Anterior cingulate cortex (tissue), 58 donors: ENCODE data around the gene GRXCR2.
A peak's percentile ranks its signal among the peaks of the same experiment; 100 is the strongest.
"Not testable (repeated sequence)": the region's sequence is repeated elsewhere in the genome, so short reads cannot be mapped to it uniquely, and the experiment has no call there.

ENCODE experiments used
- DNase-seq, 58 donors: peaks; one replicate each; lab custom pipeline; 2025; lab: John Stamatoyannopoulos, UW

Gene GRXCR2

DNA sequence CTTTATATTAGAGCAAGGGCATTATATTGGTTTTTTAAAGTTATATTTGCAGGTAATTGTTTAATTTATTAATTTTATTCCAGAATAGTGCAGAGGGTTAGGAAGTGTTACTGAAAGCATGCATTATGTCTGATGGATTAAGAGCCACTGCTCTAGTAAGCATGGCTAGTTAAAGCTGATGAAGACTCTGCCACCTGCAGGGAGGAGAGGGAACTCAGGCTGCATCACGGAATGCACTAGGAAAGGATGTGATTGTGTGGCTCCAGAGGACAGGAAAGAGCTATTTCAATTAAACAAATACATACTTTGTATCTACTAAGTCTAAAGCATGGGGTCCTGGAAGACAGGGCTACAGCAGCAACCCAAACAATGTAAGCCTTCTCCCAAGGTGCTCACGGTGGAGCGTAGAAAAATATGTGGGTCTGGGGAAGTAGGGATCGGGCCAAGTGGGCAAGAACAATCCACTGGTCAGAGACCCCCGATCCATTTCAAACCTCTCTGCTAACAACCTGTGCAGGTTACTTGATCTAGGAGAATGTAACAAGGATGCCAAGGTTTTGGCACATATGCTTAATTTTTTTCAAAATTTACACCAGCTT, 15.3 kb upstream of the GRXCR2 start:
- peak in 7 of 58 donors; percentile 0 to 8 (median 1) for DNase-seq

DNA sequence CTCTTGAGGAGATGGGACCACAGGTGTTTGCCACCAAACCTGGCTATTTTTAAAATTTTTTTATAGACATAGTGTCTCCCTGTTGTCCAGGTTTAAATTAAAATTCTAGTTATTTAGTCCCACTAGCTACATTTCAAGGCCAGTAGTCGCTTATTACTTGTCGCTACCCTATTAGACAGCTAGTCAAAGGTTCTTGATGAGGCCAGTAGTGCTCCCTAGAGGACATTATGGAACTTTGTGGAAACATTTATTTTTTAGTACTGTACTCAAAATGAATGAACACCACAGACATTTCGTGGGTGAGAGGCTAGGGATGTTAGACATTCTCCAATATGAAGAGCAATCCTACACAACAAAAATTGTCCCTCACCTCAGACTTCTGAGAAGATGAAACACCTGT, 14.4 kb upstream of the GRXCR2 start:
- no peak for DNase-seq

GRCh38 chr5:145874765-145875164, 2.0 kb upstream of the GRXCR2 start:
- DNase-seq: no peak

GRCh38 chr5:145872486-145872885, 328 bp downstream of the GRXCR2 start:
- DNase-seq: no peak

DNA sequence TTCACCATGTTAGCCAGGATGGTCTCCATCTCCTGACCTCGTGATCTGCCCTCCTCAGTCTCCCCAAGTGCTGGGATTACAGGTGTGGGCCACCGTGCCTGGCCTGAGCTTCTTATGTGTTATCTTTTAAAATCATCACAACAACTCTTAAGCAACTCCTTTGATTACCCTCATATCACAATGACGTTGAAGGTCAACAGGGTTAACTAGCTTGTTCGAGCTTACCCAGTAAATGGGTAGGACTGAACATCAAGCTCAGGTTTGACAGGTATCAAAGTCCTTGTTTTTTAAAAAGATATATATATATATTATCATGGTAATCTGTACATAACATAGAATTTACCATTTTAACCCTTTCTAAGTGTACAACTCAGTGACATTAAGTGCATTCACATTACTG, 3.1 kb downstream of the GRXCR2 start:
- no peak for DNase-seq

- DNase-seq: no peak
These were observed 5.0 kb downstream of the GRXCR2 start for GRCh38 chr5:145867806-145868205.

- DNase-seq: not testable (repeated sequence)
These were observed 8.4 kb downstream of the GRXCR2 start for GRCh38 chr5:145864432-145864831.

- no peak for DNase-seq
These were observed 9.8 kb downstream of the GRXCR2 start for GRCh38 chr5:145863003-145863402.

DNA sequence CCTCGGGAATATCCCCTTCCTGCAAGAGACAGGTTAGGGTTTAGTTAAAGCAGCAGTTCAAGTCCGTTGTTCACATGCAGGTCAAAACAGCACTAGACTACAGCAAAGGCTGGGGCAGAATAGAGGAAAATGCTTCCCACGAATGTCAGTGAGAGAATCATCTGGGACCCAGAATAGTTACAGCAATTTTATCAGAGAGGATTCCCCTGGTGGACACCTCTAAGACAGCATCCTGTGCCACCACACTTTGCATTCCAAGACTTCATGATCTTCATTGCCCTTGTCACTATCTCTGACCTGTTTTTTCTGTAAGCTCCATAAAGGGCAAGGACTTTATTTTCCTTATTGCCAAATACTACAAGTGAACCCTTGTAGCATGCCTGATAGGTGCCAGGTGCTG, 12.9 kb downstream of the GRXCR2 start:
- no peak for DNase-seq

DNA sequence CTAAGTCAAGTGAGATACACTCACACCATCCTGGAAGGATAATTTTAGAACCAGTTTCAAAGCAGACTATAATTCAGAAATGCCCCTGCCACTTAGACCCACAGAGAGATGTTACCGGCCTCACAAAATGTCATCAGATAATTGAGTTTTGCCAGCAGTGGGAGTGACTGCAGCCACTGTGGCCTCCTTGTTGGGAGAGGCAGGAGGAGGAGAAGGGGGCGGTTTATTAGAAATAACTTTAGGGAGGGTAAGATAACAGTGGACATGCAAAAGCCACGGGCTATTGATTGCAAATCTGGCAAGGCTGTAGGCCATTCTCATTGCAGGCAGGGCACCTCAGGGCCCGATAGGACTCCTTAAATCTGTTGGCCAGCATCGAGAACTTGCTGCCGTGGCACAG, 13.4 kb downstream of the GRXCR2 start:
- DNase-seq: no peak

DNA sequence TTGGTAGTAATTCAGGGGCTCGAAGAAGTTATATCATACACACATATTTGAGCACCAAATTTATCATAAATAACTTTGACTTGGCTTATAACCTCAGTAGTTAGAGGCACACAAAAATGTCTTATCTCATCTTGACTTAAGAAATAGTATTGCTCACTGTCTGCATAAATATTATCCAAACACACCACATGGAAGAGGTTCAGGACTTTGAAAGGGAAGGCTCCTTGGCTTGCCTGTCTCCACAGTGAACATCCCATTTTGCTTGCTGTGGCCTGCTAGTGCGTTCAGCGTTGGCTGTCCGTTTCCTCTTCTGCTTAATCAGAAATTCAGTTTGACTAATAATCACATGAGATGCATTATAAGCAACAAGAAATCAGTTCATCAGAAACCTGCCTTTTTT, 13.9 kb downstream of the GRXCR2 start:
- DNase-seq: no peak

DNA sequence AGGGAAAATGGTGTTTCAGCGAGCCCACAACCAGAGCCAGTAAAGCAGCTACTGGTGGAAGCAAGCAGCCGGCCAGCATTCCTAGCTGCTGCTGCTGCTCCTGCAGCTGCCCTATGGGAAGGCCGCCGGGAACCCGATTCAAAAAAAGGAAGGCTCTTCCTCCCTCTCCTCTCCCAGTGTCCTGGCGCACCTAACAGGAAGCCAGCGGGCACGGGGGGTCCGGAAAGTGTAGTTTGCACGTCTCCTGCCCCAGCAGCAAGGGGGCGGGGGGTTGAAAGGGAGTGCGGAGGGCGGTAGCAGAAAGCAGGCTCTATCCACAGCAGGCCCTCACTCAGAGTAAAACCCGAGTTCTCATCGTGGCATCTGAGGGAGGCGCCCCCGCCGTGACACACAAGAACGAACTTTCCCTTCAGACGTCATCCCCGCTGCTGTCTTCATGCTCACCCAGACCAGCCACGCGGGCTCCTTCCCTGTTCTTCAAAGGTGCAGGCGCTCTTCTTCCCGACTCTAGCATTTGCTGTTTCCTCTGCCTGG, 16.5 kb downstream of the GRXCR2 start:
- peak in 15 of 58 donors; percentile 1 to 28 (median 5) for DNase-seq

DNA sequence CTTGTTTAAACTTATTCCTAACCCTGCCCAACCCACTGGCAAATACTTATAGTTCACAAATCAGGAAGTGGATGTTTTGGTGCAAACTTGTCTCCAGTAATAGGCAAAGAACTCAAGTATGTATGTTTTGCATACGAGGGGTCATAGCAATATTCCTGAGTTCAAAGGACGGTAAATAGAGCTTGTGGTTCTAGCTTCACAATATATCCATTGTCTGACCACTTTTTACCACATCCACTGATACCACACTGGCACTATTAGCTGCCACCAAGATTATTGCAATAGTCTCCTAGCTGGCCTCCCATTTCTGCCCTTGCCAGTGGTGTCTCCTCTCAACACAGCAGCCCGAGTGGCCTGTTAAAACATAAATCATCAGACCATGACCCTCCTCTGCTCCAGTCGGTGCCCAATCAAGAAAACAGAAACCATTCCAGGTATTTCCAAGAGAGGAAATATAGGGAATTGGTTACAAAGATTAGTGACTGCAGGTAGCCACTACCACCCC, 17.0 kb downstream of the GRXCR2 start:
- no peak for DNase-seq

- no peak for DNase-seq
These were observed 18.1 kb downstream of the GRXCR2 start for GRCh38 chr5:145854651-145855258.

DNA sequence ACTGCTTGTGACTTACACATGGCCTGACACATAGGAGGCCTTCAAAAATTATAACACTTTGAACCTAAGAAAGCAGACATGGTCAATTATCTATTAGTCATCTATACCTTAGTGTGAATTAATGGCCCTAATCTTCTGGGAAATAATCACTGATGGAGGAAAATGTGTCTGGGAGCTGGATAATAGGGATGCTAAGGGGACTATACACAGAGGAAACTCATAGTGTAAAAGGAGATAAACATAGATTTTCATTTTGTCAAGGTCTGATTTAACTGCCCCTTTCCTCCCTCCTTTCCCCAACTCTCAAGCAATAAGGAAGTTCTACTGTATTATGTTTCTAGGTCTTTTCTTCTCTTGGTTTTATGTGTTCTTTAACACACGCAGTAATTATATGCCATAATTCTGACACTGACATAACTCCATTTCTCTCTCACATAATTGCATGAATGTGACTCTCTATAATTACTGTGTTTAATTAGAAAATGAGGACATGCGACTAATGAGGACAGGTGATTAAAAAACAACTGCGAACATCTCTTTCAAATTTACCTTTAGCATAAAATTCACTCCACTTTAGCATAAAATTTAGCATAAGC, 18.9 kb downstream of the GRXCR2 start:
- DNase-seq: no peak

DNA sequence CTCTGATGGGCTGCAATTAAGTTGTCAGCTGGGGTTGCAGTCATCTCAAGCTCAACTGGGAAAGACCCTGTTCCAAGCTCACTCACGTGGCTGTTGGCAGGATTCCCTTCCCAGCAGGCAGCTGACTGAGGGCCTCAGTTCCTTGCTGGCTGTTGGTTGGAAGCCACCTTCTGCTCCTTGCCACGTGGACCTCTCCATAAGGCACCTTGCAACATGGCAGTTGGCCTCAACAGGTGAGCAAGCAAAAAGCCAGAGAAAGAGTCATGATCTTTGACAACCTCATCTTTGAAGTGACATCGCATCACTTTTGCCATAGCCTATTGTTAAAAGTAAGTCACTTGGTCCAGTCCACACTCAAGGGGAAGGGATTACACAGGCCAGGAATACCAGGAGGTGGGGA, 19.8 kb downstream of the GRXCR2 start:
- DNase-seq: no peak

GRCh38 chr5:145848854-145849253, 24.0 kb downstream of the GRXCR2 start:
- DNase-seq: no peak

- no peak for DNase-seq
These were observed 25.0 kb downstream of the GRXCR2 start for GRCh38 chr5:145847499-145848497.

GRCh38 chr5:145846081-145846480, 26.7 kb downstream of the GRXCR2 start:
- DNase-seq: no peak

DNA sequence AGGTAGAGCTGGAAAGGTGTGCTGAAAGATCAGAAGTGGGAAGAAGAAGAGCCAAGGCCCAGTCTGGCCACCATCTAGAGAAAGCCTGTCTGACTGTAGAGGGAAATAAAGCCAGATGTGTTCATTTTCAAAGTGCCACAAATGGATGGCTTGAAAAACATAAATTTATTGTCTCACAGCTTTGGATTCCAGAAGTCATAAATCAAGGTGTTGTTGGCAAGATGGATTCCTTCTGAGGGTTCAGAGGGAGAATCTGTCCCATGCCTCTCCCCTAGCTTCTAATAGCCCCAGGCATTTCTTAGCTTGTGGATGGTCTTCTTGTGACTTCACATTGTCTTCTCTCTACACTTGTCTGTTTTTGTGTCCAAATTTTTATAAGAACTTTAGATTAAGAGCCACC, 31.5 kb downstream of the GRXCR2 start:
- DNase-seq: no peak
